SW 1271 (cell line): ENCODE data around the gene PLCB2.

Source experiments
- DNase-seq, 2 experiments: peaks; one replicate each; lab custom pipeline; 2025; lab: John Stamatoyannopoulos, UW

The PLCB2 gene

GRCh38 chr15:40269604-40270003 lies 38.1 kb downstream of the PLCB2 start:
- DNase-seq: no peak

- no peak for DNase-seq
Measured at GRCh38 chr15:40267670-40268069, 40.1 kb downstream of the PLCB2 start.

GRCh38 chr15:40266828-40267304 lies 40.9 kb downstream of the PLCB2 start:
- peak; percentile 60 to 89 for DNase-seq

- no peak for DNase-seq
Measured at GRCh38 chr15:40265875-40266274, 41.9 kb downstream of the PLCB2 start.

- no peak for DNase-seq
Measured at GRCh38 chr15:40265355-40265754, 42.4 kb downstream of the PLCB2 start.

- DNase-seq: no peak
Measured at GRCh38 chr15:40264321-40265153, 43.2 kb downstream of the PLCB2 start.

GRCh38 chr15:40263024-40263754 lies 44.5 kb downstream of the PLCB2 start:
- DNase-seq: no peak

GRCh38 chr15:40259021-40259420 lies 48.7 kb downstream of the PLCB2 start:
- no peak for DNase-seq

GRCh38 chr15:40258544-40258943 lies 49.2 kb downstream of the PLCB2 start:
- no peak for DNase-seq

- no peak for DNase-seq
Measured at GRCh38 chr15:40257656-40258450, 49.9 kb downstream of the PLCB2 start.

- DNase-seq: no peak
Measured at GRCh38 chr15:40256638-40257235, 51.0 kb downstream of the PLCB2 start.

- DNase-seq: no peak
Measured at GRCh38 chr15:40255033-40255432, 52.7 kb downstream of the PLCB2 start.

- no peak for DNase-seq
Measured at GRCh38 chr15:40254452-40254851, 53.3 kb downstream of the PLCB2 start.

GRCh38 chr15:40253167-40253790 lies 54.5 kb downstream of the PLCB2 start:
- no peak for DNase-seq

- no peak for DNase-seq
Measured at GRCh38 chr15:40252438-40253166, 55.1 kb downstream of the PLCB2 start.

GRCh38 chr15:40252141-40252437 lies 55.6 kb downstream of the PLCB2 start:
- DNase-seq: no peak

GRCh38 chr15:40251486-40252140 lies 56.1 kb downstream of the PLCB2 start:
- DNase-seq: no peak

GRCh38 chr15:40250771-40251483 lies 56.8 kb downstream of the PLCB2 start:
- DNase-seq: no peak

GRCh38 chr15:40250304-40250656 lies 57.5 kb downstream of the PLCB2 start:
- DNase-seq: no peak
